H1 (cell line): ENCODE results near the gene MANBA. TPM values are rescaled to one million over a fixed set of nuclear protein-coding genes. Genes with fewer than 3 reads are reported as not detected.

Experiments
- BRCA1 ChIP-seq: IDR thresholded peaks from 2 replicates; pipeline ENCODE4 v1.6.1; 2012; ENCODE audit warnings: low read depth, low read length, improper control_type of control experiment
- CHD1 ChIP-seq: IDR thresholded peaks from 2 replicates; pipeline ENCODE4 v1.6.1; 2012; ENCODE audit warnings: low read depth, low read length, improper control_type of control experiment
- GTF2F1 ChIP-seq: IDR thresholded peaks from 2 replicates; pipeline ENCODE4 v1.6.1; 2012; ENCODE audit warnings: low read depth, low read length, improper control_type of control experiment, borderline replicate concordance
- KDM5A ChIP-seq: fragments of 200-600 bp; IDR thresholded peaks from 2 replicates; pipeline ENCODE4 v1.7.1; 2012; ENCODE audit warnings: mild to moderate bottlenecking, low read length, inconsistent platforms, mixed read lengths
- NRF1 ChIP-seq: IDR thresholded peaks from 2 replicates; pipeline ENCODE4 v1.6.1; 2011; ENCODE audit warnings: mild to moderate bottlenecking, low read depth, low read length, improper control_type of control experiment
- RBBP5 ChIP-seq: IDR thresholded peaks from 2 replicates; pipeline ENCODE4 v1.7.1; 2012; ENCODE audit warnings: low read depth, mild to moderate bottlenecking, inconsistent platforms, low read length, moderate library complexity, borderline replicate concordance
- SIRT6 ChIP-seq: IDR thresholded peaks from one replicate; pipeline ENCODE4 v1.7.1; 2012; ENCODE audit warnings: low read length, inconsistent platforms
- SIX5 ChIP-seq: IDR thresholded peaks from 2 replicates; pipeline ENCODE4 v1.6.1; 2011; ENCODE audit warnings: mild to moderate bottlenecking, low read depth, low read length
- SP2 ChIP-seq: IDR thresholded peaks from 2 replicates; pipeline ENCODE4 v1.6.1; 2012; ENCODE audit warnings: mild to moderate bottlenecking, low read length, inconsistent platforms
- TCF12 ChIP-seq: IDR thresholded peaks from 2 replicates; pipeline ENCODE4 v1.6.1; 2011; ENCODE audit warnings: low read depth, mild to moderate bottlenecking, low read length
- polyA plus RNA-seq, 7 experiments: library from polyadenylated mRNA; depleted of rRNA in 3 of 7; stranded (reverse) in 5 of 7; unstranded in 2 of 7; fragments of >200 nt in 5 of 7; fragments of 200-250 nt in 2 of 7; gene quantifications; 1 replicate in 5 of 7; 2 replicates in 1 of 7; 4 replicates in 1 of 7; pipeline versions ENCODE4 v1.2.1 to v1.2.3, GENCODE V29; 2011 to 2013; ENCODE audit warnings: missing spikeins in 2 of 7, mixed read lengths in 2 of 7
- total RNA-seq: library from RNA; stranded (reverse); fragmentation: NEBNext Ultra II Directional; extraction: Animal tissue kit (Norgen Biotek cat#: 25700); gene quantifications from 2 replicates; pipeline ENCODE4 v1.2.1, GENCODE V29; 2021
- TF ChIP-seq, protein P1 (sequence below): IDR thresholded peaks from 2 replicates; pipeline ENCODE4 v1.6.1; 2011; ENCODE audit warnings: low read length, improper control_type of control experiment

MANBA gene
- total and polyA plus RNA-seq, 2 of the 8 experiments (the other 6 are each of a cell fraction or from before 2014, with no cell fraction given), result 22.9 to 27.8 TPM

DNA sequence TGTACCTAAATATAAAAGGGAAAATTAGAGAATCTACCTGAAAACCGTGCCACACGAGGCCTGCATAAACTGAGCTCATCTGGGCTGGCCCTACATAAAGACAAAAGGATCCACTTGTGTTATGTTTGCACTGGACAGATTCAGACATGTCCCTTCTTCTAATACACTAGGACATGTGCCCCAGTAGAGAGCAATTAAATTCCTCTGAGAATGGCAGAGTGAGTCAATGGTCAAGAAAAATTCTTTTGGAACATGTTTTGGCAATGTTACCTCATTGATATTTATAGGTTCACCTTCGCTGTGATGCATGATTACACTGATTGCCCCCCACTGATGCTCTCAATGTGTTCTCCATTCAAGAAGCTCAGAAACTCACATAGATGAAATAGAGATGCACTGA lies 95.2 kb downstream of the MANBA start (continued):
- no peak for TF ChIP-seq CHD1
- no peak for TF ChIP-seq SP2
- no peak for TF ChIP-seq BRCA1
- no peak for TF ChIP-seq SIX5
- TF ChIP-seq, protein P1, sequence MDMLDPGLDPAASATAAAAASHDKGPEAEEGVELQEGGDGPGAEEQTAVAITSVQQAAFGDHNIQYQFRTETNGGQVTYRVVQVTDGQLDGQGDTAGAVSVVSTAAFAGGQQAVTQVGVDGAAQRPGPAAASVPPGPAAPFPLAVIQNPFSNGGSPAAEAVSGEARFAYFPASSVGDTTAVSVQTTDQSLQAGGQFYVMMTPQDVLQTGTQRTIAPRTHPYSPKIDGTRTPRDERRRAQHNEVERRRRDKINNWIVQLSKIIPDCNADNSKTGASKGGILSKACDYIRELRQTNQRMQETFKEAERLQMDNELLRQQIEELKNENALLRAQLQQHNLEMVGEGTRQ, result no peak
- no peak for TF ChIP-seq GTF2F1
- no peak for TF ChIP-seq TCF12
- no peak for TF ChIP-seq RBBP5
- TF ChIP-seq NRF1, result no peak
- no peak for TF ChIP-seq KDM5A
- no peak for TF ChIP-seq SIRT6
